Lower lobe of right lung (tissue), 2 donors: Measurements from ENCODE around the gene EXOC3. TPM values are rescaled to one million over a fixed set of nuclear protein-coding genes. Genes with fewer than 3 reads are reported as not detected.

ENCODE experiments used
- ATAC-seq, 2 donors: fragments of 200-7000 bp; cut with Tn5 transposase; one replicate each; pipeline ENCODE4 v1.9.1; 2020 to 2022; ENCODE audit warnings: mild to moderate bottlenecking in 2 of 2, moderate library complexity in 2 of 2
- DNase-seq: peaks from one replicate; pipeline ENCODE4 v3.0.0-alpha.2; 2020
- H3K27ac ChIP-seq: fragments of 200-600 bp; one replicate; pipeline ENCODE4 v1.8.0; 2022
- H3K27me3 ChIP-seq: fragments of 200-600 bp; one replicate; pipeline ENCODE4 v1.8.0; 2022; ENCODE audit warnings: low read depth
- H3K36me3 ChIP-seq: fragments of 200-600 bp; one replicate; pipeline ENCODE4 v1.8.0; 2022; ENCODE audit warnings: mild to moderate bottlenecking
- H3K4me1 ChIP-seq: fragments of 200-600 bp; one replicate; pipeline ENCODE4 v1.8.0; 2022
- H3K4me3 ChIP-seq: fragments of 200-600 bp; one replicate; pipeline ENCODE4 v1.8.0; 2022; ENCODE audit warnings: mild to moderate bottlenecking
- H3K9me3 ChIP-seq: fragments of 200-600 bp; one replicate; pipeline ENCODE4 v1.8.0; 2022
- intact Hi-C: fragments of 100-400 bp; cut with DNase I; formaldehyde crosslinking; loops from one replicate; pipeline ENCODE4 v1.11.0; 2022
- total RNA-seq: library from RNA; stranded (reverse); fragmentation: NEBNext Ultra II Directional; extraction: Animal tissue kit (Norgen Biotek cat#: 25700); gene quantifications from one replicate; pipeline ENCODE4 v1.2.1, GENCODE V29; 2021
- TF ChIP-seq, protein P1 (sequence below): fragments of 200-600 bp; IDR thresholded peaks from one replicate; pipeline ENCODE4 v1.8.0; 2022; ENCODE audit warnings: antibody characterized with exemption, mild to moderate bottlenecking
- donor health status: DM: no; HTN: yes; CAD: no; lungs with severe emphysema.

Gene EXOC3
- total RNA-seq, 1 donor from 2014 or later = 58.9 TPM

DNA sequence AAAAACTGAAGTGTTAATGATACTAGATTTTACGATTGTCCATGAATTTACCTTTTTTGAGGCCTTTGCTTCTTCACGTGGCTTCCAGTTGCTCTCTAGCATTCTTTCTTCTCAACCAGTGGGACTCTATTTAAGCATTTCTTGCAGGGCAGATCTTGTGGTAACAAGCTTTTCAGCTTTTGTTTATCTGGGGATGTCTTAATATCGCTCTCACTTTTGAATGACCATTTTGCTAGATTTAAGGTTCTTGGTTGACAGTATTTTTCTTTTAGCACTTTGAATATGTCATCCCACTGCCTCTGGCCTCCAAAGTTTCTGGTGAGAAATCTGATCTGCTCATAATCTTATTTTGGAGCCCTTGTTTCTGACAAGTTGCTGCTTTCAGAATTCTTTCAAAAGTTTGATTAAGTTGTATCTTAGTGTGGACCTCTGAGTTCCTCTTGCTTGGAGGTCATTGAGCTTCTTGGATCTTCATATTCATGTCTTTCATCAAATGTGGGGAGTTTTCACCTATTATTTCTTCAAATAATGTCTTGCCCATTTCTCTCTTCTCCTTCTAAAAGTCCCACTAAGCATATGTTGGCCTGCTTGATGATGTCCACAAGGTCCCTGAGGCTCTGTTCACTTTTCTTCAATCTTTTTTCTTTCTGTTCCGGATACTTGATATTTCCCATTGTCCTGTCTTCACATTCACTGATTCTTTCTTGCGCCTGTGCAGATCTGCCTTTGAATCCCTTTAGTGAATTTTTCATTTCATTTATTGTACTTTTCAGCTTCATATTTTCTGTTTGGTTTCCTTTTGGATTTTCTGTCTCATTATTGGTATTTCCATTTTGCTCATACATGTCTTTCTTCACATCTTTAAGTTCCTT is 8.8 kb downstream of the EXOC3 start:
- ATAC-seq (no peak), DNase-seq (no peak)
- Histone ChIP-seq H3K9me3 (peaks cover 11% of the 10 kb centered on the region), H3K27me3 (no peaks in the 10 kb centered on the region), H3K4me1 (peaks cover 15% of the 10 kb centered on the region), H3K27ac (no peak overlapping the region), H3K36me3 (peaks cover 100% of the 10 kb centered on the region), H3K4me3 (no peak overlapping the region)
- intact Hi-C loops = no loop called here
- TF ChIP-seq, protein P1, sequence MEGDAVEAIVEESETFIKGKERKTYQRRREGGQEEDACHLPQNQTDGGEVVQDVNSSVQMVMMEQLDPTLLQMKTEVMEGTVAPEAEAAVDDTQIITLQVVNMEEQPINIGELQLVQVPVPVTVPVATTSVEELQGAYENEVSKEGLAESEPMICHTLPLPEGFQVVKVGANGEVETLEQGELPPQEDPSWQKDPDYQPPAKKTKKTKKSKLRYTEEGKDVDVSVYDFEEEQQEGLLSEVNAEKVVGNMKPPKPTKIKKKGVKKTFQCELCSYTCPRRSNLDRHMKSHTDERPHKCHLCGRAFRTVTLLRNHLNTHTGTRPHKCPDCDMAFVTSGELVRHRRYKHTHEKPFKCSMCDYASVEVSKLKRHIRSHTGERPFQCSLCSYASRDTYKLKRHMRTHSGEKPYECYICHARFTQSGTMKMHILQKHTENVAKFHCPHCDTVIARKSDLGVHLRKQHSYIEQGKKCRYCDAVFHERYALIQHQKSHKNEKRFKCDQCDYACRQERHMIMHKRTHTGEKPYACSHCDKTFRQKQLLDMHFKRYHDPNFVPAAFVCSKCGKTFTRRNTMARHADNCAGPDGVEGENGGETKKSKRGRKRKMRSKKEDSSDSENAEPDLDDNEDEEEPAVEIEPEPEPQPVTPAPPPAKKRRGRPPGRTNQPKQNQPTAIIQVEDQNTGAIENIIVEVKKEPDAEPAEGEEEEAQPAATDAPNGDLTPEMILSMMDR = no peak

DNA sequence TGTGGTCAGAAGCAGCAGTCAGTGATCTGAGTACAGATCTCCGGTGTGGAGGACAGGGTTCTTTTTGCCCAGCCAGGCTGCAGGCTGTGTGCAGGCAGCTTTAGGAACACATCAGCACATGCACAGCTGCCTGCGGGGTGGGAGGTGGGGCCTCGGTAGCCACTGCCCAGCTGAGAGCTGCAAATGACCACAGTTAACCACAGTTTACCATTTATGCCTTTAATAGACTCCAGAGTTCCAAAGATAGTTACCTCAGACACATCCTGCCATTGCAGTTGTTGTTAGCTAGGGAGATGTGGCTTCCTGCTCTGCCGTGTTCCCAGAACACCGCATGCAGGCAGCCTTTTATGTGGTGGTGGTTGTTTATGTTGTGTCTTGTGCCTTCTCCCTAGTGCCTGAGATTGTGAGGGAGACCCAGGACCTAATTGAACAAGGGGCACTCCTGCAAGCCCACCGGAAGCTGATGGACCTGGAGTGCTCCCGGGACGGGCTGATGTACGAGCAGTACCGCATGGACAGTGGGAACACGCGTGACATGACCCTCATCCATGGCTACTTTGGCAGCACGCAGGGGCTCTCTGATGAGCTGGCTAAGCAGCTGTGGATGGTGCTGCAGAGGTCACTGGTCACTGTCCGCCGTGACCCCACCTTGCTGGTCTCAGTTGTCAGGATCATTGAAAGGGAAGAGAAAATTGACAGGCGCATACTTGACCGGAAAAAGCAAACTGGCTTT is 10.2 kb downstream of the EXOC3 start:
- TF ChIP-seq, protein P1 = no peak
- ATAC-seq (no peak), DNase-seq (no peak)
- Histone ChIP-seq H3K9me3 (peaks cover 11% of the 10 kb centered on the region), H3K4me1 (peaks cover 9% of the 10 kb centered on the region), H3K27ac (no peak overlapping the region), H3K4me3 (no peak overlapping the region), H3K27me3 (no peaks in the 10 kb centered on the region), H3K36me3 (peaks cover 100% of the 10 kb centered on the region)
- intact Hi-C loops = no loop called here

DNA sequence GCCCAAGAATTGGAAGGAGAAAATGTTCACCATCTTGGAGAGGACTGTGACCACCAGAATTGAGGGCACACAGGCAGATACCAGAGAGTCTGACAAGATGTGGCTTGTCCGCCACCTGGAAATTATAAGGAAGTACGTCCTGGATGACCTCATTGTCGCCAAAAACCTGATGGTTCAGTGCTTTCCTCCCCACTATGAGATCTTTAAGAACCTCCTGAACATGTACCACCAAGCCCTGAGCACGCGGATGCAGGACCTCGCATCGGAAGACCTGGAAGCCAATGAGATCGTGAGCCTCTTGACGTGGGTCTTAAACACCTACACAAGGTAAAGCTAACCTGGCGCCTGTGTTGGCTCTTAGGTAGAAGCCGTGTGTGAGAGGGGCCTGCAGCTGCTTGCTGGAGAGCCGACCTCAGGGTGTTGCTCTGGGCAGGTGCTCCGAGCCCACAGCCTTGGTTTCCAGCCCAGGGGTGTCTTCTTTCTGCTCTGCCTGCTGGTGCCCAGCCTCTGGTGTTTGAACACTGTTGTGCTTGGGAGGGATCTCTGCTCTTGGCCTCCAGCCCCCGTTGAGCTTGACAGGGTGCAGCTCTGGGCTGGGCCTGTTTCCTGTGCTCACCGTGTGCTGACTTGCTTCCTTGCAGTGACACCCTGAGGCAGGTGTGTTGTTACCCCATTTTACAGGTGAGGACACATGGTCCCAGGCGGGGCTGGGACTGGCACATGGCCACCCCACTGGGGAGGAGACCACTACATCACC is 10.9 kb downstream of the EXOC3 start:
- H3K36me3 ChIP-seq = peaks cover 100% of the 10 kb centered on the region

DNA sequence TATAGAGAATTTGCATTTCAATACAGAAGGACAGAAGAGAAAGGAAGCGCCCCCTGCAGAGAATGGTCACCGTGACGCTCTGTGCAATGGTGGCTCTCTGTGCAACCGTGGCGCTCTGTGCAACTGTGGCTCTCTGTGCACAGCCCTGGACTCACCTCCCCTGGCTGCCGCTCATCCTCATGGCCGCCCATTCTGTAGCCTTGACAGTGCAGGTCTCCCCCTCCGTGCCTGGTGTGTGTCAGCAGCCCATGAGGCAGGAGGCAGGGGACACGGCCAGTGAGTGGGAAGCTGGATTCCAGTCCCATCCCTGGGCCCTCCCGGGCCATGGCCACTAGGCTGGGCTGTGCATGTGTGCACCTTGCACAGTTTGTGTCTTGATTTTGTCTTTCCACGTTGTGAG is 12.0 kb downstream of the EXOC3 start:
- Histone ChIP-seq H3K4me3 (no peak overlapping the region), H3K36me3 (peaks cover 100% of the 10 kb centered on the region), H3K27ac (no peak overlapping the region), H3K9me3 (peaks cover 11% of the 10 kb centered on the region), H3K4me1 (no peaks in the 10 kb centered on the region), H3K27me3 (no peaks in the 10 kb centered on the region)
- intact Hi-C loops = no loop called here
- TF ChIP-seq, protein P1 = no peak
- ATAC-seq = no peak
- no peak for DNase-seq

More for the DNA sequence above, 10.9 kb downstream of the EXOC3 start:
- intact Hi-C loops = no loop called here
- no peak overlapping the region for H3K4me3 ChIP-seq
- no peaks in the 10 kb centered on the region for H3K27me3 ChIP-seq
- no peak for DNase-seq
- peaks cover 11% of the 10 kb centered on the region for H3K9me3 ChIP-seq
- ATAC-seq = no peak
- no peak overlapping the region for H3K27ac ChIP-seq
- peaks cover 2% of the 10 kb centered on the region for H3K4me1 ChIP-seq
- TF ChIP-seq, protein P1 = no peak

DNA sequence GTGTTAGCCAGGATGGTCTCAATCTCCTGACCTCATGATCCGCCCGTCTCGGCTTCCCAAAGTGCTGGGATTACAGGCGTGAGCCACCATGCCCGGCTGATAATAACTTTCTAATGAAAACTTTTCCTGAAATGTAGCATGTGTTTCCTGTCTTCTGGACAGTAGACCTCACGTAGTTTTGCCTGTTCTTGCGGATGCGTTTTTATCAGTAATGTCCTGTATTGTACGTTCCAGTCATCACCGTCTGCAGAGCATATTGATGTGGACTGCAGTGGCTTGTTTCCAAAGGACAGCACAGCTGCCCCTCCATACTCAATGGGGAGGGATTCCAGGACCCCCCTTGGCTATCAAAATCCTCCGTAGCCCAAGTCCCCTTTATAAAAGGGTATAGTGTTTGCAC is 12.8 kb downstream of the EXOC3 start:
- Histone ChIP-seq H3K27me3 (no peaks in the 10 kb centered on the region), H3K36me3 (peaks cover 99% of the 10 kb centered on the region), H3K9me3 (peaks cover 11% of the 10 kb centered on the region), H3K4me1 (no peaks in the 10 kb centered on the region), H3K27ac (no peak overlapping the region), H3K4me3 (no peak overlapping the region)
- TF ChIP-seq, protein P1 = no peak
- intact Hi-C loops = no loop called here
- ATAC-seq (no peak), DNase-seq (no peak)
